HG03095 (cell line): ENCODE data around the gene TBPL2.
"Not testable (repeated sequence)": the region's sequence is repeated elsewhere in the genome, so short reads cannot be mapped to it uniquely, and the experiment has no call there.

Experiments used
- ATAC-seq: cut with Tn5 transposase; IDR thresholded peaks from one replicate; pipeline ENCODE4 v1.9.1; 2021; ENCODE audit warnings: moderate library complexity; ENCODE audit not compliant: unreplicated experiment

The TBPL2 gene

GRCh38 chr14:55411426-55412389 lies 28.7 kb downstream of the TBPL2 start, which contains the start of gene ATG14:
Gene ATG14 (minus strand): TSS chr14:55411830. CDS start chr14:55411822, 8 bp downstream.
- peak; percentile 95 for ATAC-seq

- no peak for ATAC-seq
These were observed 29.5 kb downstream of the TBPL2 start for GRCh38 chr14:55410876-55411275.

- no peak for ATAC-seq
These were observed 36.1 kb downstream of the TBPL2 start for GRCh38 chr14:55404173-55404854.

GRCh38 chr14:55401751-55402150 lies 38.7 kb downstream of the TBPL2 start:
- ATAC-seq = no peak

- no peak for ATAC-seq
These were observed 40.6 kb downstream of the TBPL2 start for GRCh38 chr14:55399852-55400251.

GRCh38 chr14:55399183-55399582 lies 41.2 kb downstream of the TBPL2 start:
- ATAC-seq = no peak

GRCh38 chr14:55398679-55399078 lies 41.7 kb downstream of the TBPL2 start:
- ATAC-seq = no peak

- ATAC-seq = no peak
These were observed 51.1 kb downstream of the TBPL2 start for GRCh38 chr14:55389330-55389729.

- ATAC-seq = no peak
These were observed 52.3 kb downstream of the TBPL2 start for GRCh38 chr14:55388160-55388559.

- no peak for ATAC-seq
These were observed 53.3 kb downstream of the TBPL2 start for GRCh38 chr14:55387121-55387520.

- no peak for ATAC-seq
These were observed 54.2 kb downstream of the TBPL2 start for GRCh38 chr14:55386037-55386808.

- no peak for ATAC-seq
These were observed 55.9 kb downstream of the TBPL2 start for GRCh38 chr14:55384536-55384935.

- ATAC-seq = no peak
These were observed 56.8 kb downstream of the TBPL2 start for GRCh38 chr14:55383541-55384140.

- not testable (repeated sequence) for ATAC-seq
These were observed 57.4 kb downstream of the TBPL2 start for GRCh38 chr14:55383056-55383466.

- no peak for ATAC-seq
These were observed 57.9 kb downstream of the TBPL2 start for GRCh38 chr14:55382483-55382882.

- no peak for ATAC-seq
These were observed 58.9 kb downstream of the TBPL2 start for GRCh38 chr14:55381561-55381960.

GRCh38 chr14:55381040-55381439 lies 59.4 kb downstream of the TBPL2 start:
- ATAC-seq = no peak

- no peak for ATAC-seq
These were observed 63.2 kb downstream of the TBPL2 start for GRCh38 chr14:55377236-55377635.

- no peak for ATAC-seq
These were observed 65.6 kb downstream of the TBPL2 start for GRCh38 chr14:55374771-55375170.

- no peak for ATAC-seq
These were observed 66.4 kb downstream of the TBPL2 start for GRCh38 chr14:55373784-55374705.
